SKM-1 treated with dmso at 0.1 percent for 144 hours (cell line): Measurements from ENCODE around the gene CARS1.

ENCODE experiments used
- DNase-seq: peaks from one replicate; lab custom pipeline; 2025; ENCODE audit not compliant: unreplicated experiment; lab: John Stamatoyannopoulos, UW

CARS1 gene

GRCh38 chr11:3010521-3011275 lies 46.5 kb downstream of the CARS1 start:
- no peak for DNase-seq

DNA sequence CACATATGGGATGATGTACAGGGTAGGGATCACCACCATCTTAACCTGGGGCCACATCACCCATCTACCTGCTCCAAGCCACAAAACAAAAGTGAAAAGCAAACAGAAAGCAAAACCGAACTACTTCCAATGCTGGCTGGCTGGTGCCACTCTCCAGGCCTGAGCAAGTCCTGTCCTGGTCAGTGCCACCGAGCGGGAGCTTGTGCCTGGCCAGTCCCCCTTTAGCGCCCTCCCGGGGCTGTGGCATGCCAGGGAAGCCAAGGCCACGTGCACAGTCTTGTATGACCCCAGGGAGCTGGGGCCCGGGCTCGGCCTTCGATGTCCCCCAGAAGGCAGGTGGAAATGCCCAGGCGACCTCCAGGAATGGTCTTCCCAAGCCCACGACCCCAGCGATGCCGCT lies 47.2 kb downstream of the CARS1 start:
- DNase-seq: no peak

DNA sequence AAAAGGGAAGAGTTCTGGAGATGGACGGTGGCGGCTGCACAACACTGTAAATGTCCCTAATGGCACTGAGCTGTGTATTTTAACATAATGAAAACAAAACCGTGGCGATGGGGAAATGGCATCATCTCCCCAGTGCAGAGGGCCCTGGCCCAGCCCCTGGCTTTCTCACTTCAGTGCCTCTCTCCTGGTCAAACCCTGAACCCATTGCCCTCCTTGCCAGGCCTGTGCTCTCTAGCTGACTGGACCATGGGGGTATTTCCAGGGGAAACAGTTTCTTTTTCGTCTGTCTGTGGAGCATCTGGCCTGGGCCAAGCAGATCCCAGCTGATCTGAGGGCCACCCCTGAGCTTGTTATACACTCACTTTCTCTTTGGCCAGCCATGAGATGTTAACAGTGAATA lies 47.7 kb downstream of the CARS1 start:
- no peak for DNase-seq

GRCh38 chr11:3008746-3009336 lies 48.4 kb downstream of the CARS1 start:
- DNase-seq: no peak

DNA sequence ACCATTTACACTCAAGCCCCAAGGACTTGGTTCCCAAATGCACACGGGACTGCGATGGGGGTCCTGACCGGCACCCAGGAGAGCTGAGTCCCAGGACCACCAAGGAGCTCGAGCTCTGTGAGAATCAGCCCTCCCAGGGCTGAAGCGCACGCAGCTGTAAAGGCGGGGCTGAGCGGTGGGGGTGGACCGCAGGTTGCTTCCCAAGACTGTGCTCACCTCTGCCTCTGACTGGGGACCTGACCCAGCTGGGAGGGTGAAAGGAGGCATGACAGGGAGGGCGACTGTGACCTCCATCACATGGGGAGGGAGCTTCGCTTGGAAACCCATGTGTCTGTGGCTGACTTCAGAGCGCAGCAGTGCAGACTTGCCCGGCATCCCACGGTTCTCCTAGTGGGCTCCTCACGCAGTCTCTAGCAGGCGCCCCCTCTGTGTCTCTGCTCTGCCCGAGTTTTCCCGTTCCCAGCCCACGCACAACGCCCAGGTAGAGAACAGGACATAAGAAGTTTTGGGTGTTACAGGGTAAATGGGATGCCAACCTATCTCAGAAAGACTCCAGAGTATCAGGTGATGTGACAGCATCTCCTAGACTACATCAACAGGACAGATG lies 49.7 kb downstream of the CARS1 start:
- DNase-seq: no peak

DNA sequence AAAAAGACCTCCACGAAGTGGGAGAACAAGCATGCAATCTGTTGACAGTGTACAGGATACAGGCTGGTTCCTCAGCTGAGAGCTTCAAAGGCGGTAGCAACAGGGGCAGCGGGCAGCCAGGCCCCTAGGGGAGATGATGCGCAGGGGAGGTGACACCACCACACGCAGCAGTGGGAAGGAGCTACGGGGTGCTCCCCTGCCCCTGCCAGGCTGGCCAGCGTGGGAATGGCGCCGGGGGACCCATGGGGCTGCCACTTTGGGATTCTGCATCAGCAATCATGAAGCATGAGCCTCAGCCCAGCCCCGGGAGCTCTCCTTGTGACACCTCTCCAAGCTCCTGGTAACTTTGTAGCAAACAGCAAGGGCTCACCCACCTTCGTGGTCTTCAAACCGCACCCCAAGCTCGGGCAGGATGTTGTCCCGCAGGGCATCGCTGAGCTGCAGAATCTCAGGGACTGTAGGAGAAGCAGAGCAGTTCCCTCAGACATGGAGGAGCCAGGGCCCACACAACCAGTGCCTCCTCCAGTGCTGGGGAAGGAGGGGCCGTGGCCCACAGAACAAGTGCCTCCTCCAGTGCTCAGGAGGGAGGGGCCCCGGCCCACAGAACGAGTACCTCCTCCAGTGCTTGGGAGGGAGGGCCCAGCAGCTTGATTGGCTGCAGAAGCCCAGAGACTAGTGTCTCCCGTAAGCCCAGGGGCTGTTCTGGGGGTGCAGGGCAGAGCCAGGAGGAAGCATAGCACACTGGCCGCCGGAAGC lies 50.5 kb downstream of the CARS1 start:
- no peak for DNase-seq

- DNase-seq: no peak
These were observed 52.7 kb downstream of the CARS1 start for GRCh38 chr11:3004481-3004880.

- DNase-seq: no peak
These were observed 53.6 kb downstream of the CARS1 start for GRCh38 chr11:3003396-3004231.

GRCh38 chr11:3002871-3003270 lies 54.4 kb downstream of the CARS1 start:
- DNase-seq: no peak

GRCh38 chr11:3002351-3002861 lies 54.8 kb downstream of the CARS1 start:
- peak; percentile 48 for DNase-seq

- no peak for DNase-seq
These were observed 55.7 kb downstream of the CARS1 start for GRCh38 chr11:3001496-3001895.

DNA sequence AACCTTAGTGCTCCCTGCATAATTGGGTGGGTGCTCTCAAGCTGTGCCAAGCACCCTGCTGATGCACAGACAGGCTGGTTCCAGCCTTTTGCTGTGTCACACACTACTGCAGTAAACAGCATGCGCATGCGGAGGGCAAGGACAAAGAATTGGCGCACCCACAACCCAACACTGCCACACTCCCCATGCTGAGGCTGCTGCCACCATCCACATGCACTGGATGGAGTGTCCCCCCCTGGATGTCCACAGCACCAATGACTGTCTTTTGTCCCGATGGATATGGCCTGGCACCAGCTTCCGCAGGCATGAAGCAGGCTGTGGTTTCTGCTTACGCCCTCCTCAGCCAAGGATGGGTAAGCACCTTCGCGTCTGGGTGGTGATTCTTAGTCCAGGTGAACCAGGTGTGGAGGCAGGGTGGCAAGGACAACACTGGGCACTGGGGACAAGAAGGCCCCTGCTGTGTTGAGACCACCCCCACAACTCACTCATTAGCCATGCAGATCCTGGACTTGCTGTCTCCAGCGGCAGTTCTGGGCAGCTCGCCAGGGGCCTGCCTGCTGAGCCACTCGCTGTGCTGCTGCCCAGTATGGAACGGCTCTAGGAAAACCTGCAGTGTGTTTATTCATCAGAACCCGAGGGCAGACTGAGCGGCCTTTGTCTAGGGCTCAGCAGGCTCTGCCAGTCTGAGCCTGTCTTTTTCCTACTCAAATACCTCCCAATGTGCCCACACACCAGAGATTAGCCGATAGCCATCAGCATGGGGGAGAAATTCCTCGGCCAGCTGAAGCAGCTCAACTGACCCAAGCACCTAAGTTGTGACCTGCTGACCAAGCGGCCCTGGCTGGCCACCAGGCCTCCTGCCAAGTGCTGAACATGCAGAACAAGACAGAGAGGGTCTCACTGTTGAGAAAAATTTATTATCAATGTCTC lies 56.9 kb downstream of the CARS1 start:
- no peak for DNase-seq

- DNase-seq: no peak
These were observed 57.7 kb downstream of the CARS1 start for GRCh38 chr11:2999464-2999998.

DNA sequence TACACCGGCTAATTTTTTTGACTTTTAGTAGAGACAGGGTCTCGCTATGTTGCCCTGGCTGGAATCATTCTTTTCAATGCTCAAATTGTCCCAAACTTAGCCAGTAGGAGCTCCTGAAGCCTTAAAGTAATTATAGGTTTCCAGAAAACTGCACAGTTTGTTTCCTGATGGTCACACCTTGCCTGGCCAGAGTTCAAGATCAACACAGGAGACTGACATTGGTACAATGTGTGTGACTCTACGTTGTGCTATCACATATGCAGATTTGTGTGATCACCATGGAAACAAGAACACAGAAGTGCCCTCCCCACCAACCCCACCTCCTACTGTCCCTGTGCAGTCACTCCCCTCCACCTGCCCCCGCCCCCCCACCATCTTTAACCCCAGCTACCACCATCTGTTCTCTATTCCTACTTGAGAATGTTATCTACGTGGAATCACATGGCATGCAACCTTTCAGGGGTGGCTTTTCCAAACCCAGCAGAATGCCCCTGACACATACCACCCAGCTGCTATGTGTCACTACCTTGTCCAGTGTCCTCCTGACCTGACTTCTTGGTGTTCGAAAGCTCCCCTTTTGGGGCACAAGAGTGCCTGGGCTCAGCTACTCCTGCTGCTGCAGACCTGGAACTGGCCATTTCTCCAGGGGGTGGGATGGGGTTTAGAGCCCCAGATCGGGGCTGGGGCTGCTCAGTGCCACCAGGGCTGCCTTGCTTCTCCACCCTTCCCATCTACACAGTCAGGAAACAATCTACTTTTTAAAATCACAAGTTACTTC lies 59.0 kb downstream of the CARS1 start:
- DNase-seq: no peak

DNA sequence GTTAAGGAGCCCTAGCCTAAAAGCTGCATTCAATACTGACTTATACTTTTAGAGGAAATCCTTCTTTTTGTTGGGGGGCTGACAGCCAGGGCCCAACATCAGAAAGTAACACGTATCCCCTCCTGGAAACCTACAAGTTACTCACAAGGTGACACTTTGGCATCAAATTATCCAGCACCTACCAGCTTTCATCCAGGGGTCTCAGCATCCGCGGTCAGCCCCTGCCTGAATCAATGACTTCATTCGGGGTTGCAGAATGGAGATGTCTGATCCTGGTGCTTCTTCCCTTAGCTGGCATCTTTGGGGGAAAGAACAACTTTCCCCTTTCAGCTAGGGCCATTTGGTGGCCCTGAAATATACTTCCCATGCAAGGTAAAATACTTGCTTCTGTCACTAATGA lies 59.8 kb downstream of the CARS1 start:
- no peak for DNase-seq

DNA sequence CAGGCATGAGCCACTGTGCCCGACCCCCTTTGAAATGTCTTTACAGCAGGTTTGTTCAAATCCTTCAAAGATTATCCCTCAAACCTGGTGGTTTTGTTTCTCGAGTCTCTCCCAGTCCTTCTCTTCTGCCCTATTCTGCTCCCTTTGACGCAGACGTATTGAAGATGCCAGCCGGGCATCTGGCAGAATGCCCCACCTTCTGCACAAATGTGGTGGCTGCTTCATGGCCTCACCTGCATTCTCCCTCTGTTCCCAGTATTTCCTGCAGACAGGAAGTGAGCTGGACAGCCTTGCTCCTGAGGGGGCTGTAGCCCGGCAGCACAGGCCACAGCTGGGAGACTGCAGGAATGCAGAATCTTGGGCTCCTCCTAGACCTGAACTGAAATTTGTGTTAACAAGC lies 60.2 kb downstream of the CARS1 start:
- no peak for DNase-seq

- DNase-seq: no peak
These were observed 61.2 kb downstream of the CARS1 start for GRCh38 chr11:2995893-2996554.

DNA sequence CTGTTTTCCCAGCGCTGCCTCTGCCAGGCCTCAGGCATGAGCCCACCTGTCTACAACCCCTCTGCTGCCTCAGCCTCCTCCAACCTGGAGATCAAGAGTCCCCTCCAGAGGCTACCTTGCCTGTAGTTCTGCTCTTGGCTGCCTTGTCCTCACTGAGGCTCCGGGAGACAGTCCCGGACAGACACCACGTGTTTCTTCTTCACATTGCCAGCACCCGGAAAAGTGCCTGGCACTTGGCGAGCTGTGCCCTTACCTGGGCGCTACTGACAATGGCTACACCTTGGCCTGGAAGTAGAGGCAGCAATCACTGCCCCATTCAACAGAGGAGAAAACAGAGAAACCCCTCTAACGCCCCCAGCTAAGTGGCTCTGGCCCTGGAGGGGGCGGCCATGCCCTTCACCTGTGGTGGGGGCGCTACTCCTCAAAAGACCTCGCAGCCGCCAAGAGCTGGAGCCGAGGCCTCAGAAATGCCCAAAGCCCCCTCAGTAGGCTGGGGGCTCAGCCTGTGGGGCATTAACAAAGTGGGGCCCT lies 62.1 kb downstream of the CARS1 start:
- DNase-seq: no peak
